Measurements from ENCODE around the gene SPEN. TPM values are rescaled to one million over a fixed set of nuclear protein-coding genes. Genes with fewer than 3 reads are reported as not detected.

Gene SPEN
- total and polyA plus RNA-seq, 9 of the 15 experiments (the other 6 are each of a cell fraction or from before 2014, with no cell fraction given) = 5.7 to 87.5 (median 27.2) TPM

DNA sequence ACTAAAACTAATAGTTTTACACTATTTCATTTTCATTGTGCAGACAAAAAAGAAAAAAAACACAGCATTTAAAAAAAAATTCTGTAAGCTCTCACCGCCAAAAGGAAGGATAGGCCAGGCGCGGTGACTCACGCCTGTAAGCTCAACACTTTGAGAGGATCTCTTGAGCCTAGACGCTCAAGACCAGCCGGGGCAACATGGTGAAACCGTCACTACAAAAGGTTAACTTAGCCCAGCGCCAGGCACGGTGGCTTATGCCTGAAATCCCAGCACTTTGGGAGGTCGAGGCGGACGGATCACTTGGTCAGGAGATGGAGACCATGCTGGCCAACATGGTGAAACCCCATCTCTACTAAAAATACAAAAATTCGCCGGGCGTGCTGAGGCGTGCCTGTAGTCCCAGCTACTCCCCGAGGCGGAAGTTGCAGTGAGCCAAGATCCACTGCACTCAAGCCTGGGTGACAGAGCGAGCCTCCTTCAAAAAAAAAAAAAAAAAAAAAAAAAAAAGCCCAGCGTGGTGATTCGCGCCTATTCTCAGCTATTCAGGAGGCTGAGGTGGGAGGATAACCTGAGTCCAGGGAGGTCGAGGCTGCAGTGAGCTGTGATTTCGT is 14.3 kb upstream of the SPEN start (continued):
- TF ChIP-seq, protein P1, sequence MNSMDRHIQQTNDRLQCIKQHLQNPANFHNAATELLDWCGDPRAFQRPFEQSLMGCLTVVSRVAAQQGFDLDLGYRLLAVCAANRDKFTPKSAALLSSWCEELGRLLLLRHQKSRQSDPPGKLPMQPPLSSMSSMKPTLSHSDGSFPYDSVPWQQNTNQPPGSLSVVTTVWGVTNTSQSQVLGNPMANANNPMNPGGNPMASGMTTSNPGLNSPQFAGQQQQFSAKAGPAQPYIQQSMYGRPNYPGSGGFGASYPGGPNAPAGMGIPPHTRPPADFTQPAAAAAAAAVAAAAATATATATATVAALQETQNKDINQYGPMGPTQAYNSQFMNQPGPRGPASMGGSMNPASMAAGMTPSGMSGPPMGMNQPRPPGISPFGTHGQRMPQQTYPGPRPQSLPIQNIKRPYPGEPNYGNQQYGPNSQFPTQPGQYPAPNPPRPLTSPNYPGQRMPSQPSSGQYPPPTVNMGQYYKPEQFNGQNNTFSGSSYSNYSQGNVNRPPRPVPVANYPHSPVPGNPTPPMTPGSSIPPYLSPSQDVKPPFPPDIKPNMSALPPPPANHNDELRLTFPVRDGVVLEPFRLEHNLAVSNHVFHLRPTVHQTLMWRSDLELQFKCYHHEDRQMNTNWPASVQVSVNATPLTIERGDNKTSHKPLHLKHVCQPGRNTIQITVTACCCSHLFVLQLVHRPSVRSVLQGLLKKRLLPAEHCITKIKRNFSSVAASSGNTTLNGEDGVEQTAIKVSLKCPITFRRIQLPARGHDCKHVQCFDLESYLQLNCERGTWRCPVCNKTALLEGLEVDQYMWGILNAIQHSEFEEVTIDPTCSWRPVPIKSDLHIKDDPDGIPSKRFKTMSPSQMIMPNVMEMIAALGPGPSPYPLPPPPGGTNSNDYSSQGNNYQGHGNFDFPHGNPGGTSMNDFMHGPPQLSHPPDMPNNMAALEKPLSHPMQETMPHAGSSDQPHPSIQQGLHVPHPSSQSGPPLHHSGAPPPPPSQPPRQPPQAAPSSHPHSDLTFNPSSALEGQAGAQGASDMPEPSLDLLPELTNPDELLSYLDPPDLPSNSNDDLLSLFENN (IDR thresholded peaks at IDR 0.05; ENCODE audit: low read depth in 2 of 2, low read length in 2 of 2) = peak in 1 of 2 experiments; percentile 48; a peak in 1 of 4 replicates
- TF ChIP-seq ZNF263 (CRISPR knock-in tag; IDR thresholded peaks at IDR 0.05; ENCODE audit: borderline replicate concordance) (no peak; the same call in 1 of the 2 replicates), BMI1 (IDR thresholded peaks at IDR 0.05; ENCODE audit: low read length) (no peak), HSF4 (CRISPR knock-in tag; IDR thresholded peaks at IDR 0.05; ENCODE audit: borderline replicate concordance) (no peak), LARP7 (IDR thresholded peaks at IDR 0.05) (0 out of 2 replicates have a peak, but pooled peaks have one; percentile 14), JUND (IDR thresholded peaks at IDR 0.05; ENCODE audit: borderline replicate concordance, low read depth, low read length) (peak; percentile 79), JUND (tag; IDR thresholded peaks at IDR 0.05; ENCODE audit: borderline replicate concordance, low read depth, low read length) (peak; percentile 76; the same call in 2 of the 3 replicates), ZNF232 (CRISPR knock-in tag; IDR thresholded peaks at IDR 0.05) (no peak), U2AF1 (optimal IDR thresholded peaks at IDR 0.05; ENCODE audit: low read depth, low read length) (no peak), EZH2 (IDR thresholded peaks at IDR 0.05; ENCODE audit: borderline replicate concordance, low read depth, low read length) (no peak), SLC30A9 (CRISPR knock-in tag; IDR thresholded peaks at IDR 0.05) (no peak), SMARCB1 (IDR thresholded peaks at IDR 0.05; ENCODE audit: insufficient read length, low read depth) (no peak)
- TF ChIP-seq, protein P2, sequence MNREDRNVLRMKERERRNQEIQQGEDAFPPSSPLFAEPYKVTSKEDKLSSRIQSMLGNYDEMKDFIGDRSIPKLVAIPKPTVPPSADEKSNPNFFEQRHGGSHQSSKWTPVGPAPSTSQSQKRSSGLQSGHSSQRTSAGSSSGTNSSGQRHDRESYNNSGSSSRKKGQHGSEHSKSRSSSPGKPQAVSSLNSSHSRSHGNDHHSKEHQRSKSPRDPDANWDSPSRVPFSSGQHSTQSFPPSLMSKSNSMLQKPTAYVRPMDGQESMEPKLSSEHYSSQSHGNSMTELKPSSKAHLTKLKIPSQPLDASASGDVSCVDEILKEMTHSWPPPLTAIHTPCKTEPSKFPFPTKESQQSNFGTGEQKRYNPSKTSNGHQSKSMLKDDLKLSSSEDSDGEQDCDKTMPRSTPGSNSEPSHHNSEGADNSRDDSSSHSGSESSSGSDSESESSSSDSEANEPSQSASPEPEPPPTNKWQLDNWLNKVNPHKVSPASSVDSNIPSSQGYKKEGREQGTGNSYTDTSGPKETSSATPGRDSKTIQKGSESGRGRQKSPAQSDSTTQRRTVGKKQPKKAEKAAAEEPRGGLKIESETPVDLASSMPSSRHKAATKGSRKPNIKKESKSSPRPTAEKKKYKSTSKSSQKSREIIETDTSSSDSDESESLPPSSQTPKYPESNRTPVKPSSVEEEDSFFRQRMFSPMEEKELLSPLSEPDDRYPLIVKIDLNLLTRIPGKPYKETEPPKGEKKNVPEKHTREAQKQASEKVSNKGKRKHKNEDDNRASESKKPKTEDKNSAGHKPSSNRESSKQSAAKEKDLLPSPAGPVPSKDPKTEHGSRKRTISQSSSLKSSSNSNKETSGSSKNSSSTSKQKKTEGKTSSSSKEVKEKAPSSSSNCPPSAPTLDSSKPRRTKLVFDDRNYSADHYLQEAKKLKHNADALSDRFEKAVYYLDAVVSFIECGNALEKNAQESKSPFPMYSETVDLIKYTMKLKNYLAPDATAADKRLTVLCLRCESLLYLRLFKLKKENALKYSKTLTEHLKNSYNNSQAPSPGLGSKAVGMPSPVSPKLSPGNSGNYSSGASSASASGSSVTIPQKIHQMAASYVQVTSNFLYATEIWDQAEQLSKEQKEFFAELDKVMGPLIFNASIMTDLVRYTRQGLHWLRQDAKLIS (CRISPR knock-in tag; IDR thresholded peaks at IDR 0.05) = 0 out of 2 replicates have a peak, but pooled peaks have one; percentile 20
- TF ChIP-seq, protein P3, sequence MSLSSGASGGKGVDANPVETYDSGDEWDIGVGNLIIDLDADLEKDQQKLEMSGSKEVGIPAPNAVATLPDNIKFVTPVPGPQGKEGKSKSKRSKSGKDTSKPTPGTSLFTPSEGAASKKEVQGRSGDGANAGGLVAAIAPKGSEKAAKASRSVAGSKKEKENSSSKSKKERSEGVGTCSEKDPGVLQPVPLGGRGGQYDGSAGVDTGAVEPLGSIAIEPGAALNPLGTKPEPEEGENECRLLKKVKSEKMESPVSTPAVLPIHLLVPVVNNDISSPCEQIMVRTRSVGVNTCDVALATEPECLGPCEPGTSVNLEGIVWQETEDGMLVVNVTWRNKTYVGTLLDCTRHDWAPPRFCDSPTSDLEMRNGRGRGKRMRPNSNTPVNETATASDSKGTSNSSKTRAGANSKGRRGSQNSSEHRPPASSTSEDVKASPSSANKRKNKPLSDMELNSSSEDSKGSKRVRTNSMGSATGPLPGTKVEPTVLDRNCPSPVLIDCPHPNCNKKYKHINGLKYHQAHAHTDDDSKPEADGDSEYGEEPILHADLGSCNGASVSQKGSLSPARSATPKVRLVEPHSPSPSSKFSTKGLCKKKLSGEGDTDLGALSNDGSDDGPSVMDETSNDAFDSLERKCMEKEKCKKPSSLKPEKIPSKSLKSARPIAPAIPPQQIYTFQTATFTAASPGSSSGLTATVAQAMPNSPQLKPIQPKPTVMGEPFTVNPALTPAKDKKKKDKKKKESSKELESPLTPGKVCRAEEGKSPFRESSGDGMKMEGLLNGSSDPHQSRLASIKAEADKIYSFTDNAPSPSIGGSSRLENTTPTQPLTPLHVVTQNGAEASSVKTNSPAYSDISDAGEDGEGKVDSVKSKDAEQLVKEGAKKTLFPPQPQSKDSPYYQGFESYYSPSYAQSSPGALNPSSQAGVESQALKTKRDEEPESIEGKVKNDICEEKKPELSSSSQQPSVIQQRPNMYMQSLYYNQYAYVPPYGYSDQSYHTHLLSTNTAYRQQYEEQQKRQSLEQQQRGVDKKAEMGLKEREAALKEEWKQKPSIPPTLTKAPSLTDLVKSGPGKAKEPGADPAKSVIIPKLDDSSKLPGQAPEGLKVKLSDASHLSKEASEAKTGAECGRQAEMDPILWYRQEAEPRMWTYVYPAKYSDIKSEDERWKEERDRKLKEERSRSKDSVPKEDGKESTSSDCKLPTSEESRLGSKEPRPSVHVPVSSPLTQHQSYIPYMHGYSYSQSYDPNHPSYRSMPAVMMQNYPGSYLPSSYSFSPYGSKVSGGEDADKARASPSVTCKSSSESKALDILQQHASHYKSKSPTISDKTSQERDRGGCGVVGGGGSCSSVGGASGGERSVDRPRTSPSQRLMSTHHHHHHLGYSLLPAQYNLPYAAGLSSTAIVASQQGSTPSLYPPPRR (CRISPR knock-in tag; IDR thresholded peaks at IDR 0.05; ENCODE audit: borderline replicate concordance) = no peak

All from K562 (cell line).